ENCODE data around the gene NTN4. TPM values are rescaled to one million over a fixed set of nuclear protein-coding genes. Genes with fewer than 3 reads are reported as not detected.
"Not testable (repeated sequence)": the region's sequence is repeated elsewhere in the genome, so short reads cannot be mapped to it uniquely, and the experiment has no call there.

NTN4 gene
- total and polyA plus RNA-seq, 4 donors = 19.5 to 68.9 (median 63.8) TPM

DNA sequence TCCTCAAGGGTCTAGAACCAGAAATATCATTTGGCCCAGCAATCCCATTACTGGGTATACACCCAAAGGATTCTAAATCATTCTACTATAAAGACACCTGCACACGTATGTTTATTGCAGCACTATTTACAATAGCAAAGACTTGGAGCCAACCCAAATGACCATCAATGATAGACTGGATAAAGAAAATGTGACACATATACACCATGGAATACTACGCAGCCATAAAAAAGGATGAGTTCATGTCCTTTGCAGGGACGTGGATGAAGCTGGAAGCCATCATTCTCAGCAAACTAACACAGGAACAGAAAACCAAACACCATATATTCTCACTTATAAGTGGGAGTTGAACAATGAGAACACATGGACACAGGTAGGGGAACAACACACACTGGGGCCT, 112.8 kb downstream of the NTN4 start:
- H3K27me3 ChIP-seq (ENCODE audit: control insufficient read depth in 1 of 2, insufficient read depth in 2 of 2, low read length in 1 of 2); intact Hi-C loops (cut with DNase I): not testable (repeated sequence)
- WGBS, 2 donors = 93 to 99% methylated on average over 3 of the region's 3 CpGs

DNA sequence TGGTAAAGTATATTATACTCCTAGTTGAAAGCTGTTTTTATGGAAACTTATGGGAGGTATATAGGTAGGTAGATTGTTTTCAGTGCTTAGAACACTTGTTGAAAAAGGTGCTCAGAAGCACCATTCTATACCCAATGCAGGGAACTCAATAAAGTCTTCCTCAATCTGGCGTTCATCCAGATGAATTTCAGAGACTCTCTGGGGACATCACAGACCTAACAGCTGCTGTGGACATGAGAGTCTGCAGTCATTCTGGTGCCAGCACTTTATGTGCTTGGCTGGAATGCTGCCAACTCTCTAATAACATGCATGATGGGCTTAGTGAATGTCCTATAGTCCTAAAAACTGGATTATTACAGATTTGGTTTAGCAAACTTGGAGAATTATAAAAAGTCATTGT, 115.9 kb downstream of the NTN4 start:
- DNase-seq = no peak
- intact Hi-C loops (cut with DNase I) = no loop called here
- Histone ChIP-seq H3K27ac (ENCODE audit: low read depth in 1 of 2, low read length in 2 of 2) (no peak overlapping the region), H3K4me1 (ENCODE audit: control insufficient read depth in 1 of 2, insufficient read depth in 2 of 2, low read length in 2 of 2) (no peaks in the 10 kb centered on the region), H3K9me3 (ENCODE audit: control insufficient read depth, low read length) (no peaks in the 10 kb centered on the region), H3K4me3 (ENCODE audit: low read length in 2 of 2) (no peak overlapping the region), H3K36me3 (ENCODE audit: control insufficient read depth in 1 of 2, insufficient read depth in 2 of 2, low read length in 1 of 2) (peaks cover 0 to 4% of the 10 kb centered on the region in 2 donors), H3K27me3 (ENCODE audit: control insufficient read depth in 1 of 2, insufficient read depth in 2 of 2, low read length in 1 of 2) (no peaks in the 10 kb centered on the region)
- ATAC-seq (ENCODE audit: low FRiP score) = no peak
- 11 to 15% methylated on average over 1 of the region's 1 CpG for WGBS, 2 donors

More for the DNA sequence above, 112.8 kb downstream of the NTN4 start:
- not testable (repeated sequence) for H3K9me3 ChIP-seq (ENCODE audit: control insufficient read depth, low read length); ATAC-seq (ENCODE audit: low FRiP score); DNase-seq; H3K4me1 ChIP-seq (ENCODE audit: control insufficient read depth in 1 of 2, insufficient read depth in 2 of 2, low read length in 2 of 2); H3K4me3 ChIP-seq (ENCODE audit: low read length in 2 of 2); H3K27ac ChIP-seq (ENCODE audit: low read depth in 1 of 2, low read length in 2 of 2); H3K36me3 ChIP-seq (ENCODE audit: control insufficient read depth in 1 of 2, insufficient read depth in 2 of 2, low read length in 1 of 2)

DNA sequence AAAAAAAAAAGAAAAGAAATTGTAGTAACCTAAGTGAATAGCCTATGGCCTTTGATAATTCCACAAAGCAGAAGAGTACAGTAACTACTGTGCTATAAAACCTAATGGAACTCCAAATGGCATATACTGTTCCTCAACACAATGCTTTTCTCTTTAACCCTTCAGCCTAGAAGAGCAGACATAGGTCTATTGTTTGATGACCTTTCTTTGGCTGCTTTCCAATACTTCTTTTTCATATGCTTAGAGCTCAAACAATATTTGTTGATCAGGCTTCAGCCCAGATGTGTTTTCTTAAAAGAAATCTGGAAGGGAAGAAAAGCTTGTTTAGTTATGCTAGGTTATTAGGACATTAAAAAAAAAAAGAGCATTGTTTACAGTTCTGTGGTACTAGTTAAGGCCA, 116.4 kb downstream of the NTN4 start:
- DNase-seq = no peak
- H3K36me3 ChIP-seq (ENCODE audit: control insufficient read depth in 1 of 2, insufficient read depth in 2 of 2, low read length in 1 of 2) = peaks cover 0 to 4% of the 10 kb centered on the region in 2 donors
- no peak overlapping the region for H3K27ac ChIP-seq (ENCODE audit: low read depth in 1 of 2, low read length in 2 of 2)
- no peaks in the 10 kb centered on the region for H3K27me3 ChIP-seq (ENCODE audit: control insufficient read depth in 1 of 2, insufficient read depth in 2 of 2, low read length in 1 of 2)
- no peak overlapping the region for H3K4me3 ChIP-seq (ENCODE audit: low read length in 2 of 2)
- no peaks in the 10 kb centered on the region for H3K4me1 ChIP-seq (ENCODE audit: control insufficient read depth in 1 of 2, insufficient read depth in 2 of 2, low read length in 2 of 2)
- intact Hi-C loops (cut with DNase I) = no loop called here
- no peaks in the 10 kb centered on the region for H3K9me3 ChIP-seq (ENCODE audit: control insufficient read depth, low read length)
- ATAC-seq (ENCODE audit: low FRiP score) = no peak

GRCh38 chr12:95673576-95673975, 117.0 kb downstream of the NTN4 start:
- no peak for DNase-seq
- H3K4me1 ChIP-seq (ENCODE audit: control insufficient read depth in 1 of 2, insufficient read depth in 2 of 2, low read length in 2 of 2) = no peaks in the 10 kb centered on the region
- no peaks in the 10 kb centered on the region for H3K9me3 ChIP-seq (ENCODE audit: control insufficient read depth, low read length)
- 94 to 97% methylated on average over 2 of the region's 2 CpGs for WGBS, 2 donors
- no peak overlapping the region for H3K27ac ChIP-seq (ENCODE audit: low read depth in 1 of 2, low read length in 2 of 2)
- no peak for ATAC-seq (ENCODE audit: low FRiP score)
- peaks cover 0 to 4% of the 10 kb centered on the region in 2 donors for H3K36me3 ChIP-seq (ENCODE audit: control insufficient read depth in 1 of 2, insufficient read depth in 2 of 2, low read length in 1 of 2)
- intact Hi-C loops (cut with DNase I) = no loop called here
- H3K27me3 ChIP-seq (ENCODE audit: control insufficient read depth in 1 of 2, insufficient read depth in 2 of 2, low read length in 1 of 2) = no peaks in the 10 kb centered on the region
- no peak overlapping the region for H3K4me3 ChIP-seq (ENCODE audit: low read length in 2 of 2)

DNA sequence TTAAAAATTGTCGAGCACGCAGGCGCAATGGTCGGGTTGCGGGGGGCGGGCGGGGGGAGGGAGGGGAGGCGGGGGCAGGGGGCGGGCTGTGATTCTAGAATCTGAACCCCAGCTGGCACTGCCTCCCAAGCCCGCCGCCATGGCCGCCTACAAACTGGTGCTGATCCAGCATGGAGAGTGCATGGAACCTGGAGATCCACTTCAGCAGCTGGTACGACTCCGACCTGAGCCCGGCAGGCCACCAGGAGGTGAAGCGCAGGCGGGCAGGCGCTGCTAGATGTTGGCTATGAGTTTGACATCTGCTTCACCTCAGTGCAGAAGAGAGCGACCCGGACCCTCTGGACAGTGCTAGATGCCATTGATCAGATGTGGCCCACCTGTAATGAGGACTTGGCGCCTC, 118.4 kb downstream of the NTN4 start:
- ATAC-seq (ENCODE audit: low FRiP score) = no peak
- WGBS, 2 donors = 94 to 97% methylated on average over 18 to 21 of the region's 21 CpGs
- intact Hi-C loops (cut with DNase I) = no loop called here

GRCh38 chr12:95671265-95671664, 119.3 kb downstream of the NTN4 start:
- no peak overlapping the region for H3K27ac ChIP-seq (ENCODE audit: low read depth in 1 of 2, low read length in 2 of 2)
- no peaks in the 10 kb centered on the region for H3K27me3 ChIP-seq (ENCODE audit: control insufficient read depth in 1 of 2, insufficient read depth in 2 of 2, low read length in 1 of 2)
- H3K36me3 ChIP-seq (ENCODE audit: control insufficient read depth in 1 of 2, insufficient read depth in 2 of 2, low read length in 1 of 2) = peaks cover 0 to 4% of the 10 kb centered on the region in 2 donors
- intact Hi-C loops (cut with DNase I) = no loop called here
- H3K9me3 ChIP-seq (ENCODE audit: control insufficient read depth, low read length) = no peaks in the 10 kb centered on the region
- no peak overlapping the region for H3K4me3 ChIP-seq (ENCODE audit: low read length in 2 of 2)
- ATAC-seq (ENCODE audit: low FRiP score) = no peak
- no peaks in the 10 kb centered on the region for H3K4me1 ChIP-seq (ENCODE audit: control insufficient read depth in 1 of 2, insufficient read depth in 2 of 2, low read length in 2 of 2)
- DNase-seq = no peak
- WGBS, 2 donors = 93% methylated on average over 6 of the region's 6 CpGs

More for the DNA sequence above, 118.4 kb downstream of the NTN4 start:
- Histone ChIP-seq H3K4me3 (ENCODE audit: low read length in 2 of 2) (no peak overlapping the region), H3K27me3 (ENCODE audit: control insufficient read depth in 1 of 2, insufficient read depth in 2 of 2, low read length in 1 of 2) (no peaks in the 10 kb centered on the region), H3K4me1 (ENCODE audit: control insufficient read depth in 1 of 2, insufficient read depth in 2 of 2, low read length in 2 of 2) (no peaks in the 10 kb centered on the region), H3K9me3 (ENCODE audit: control insufficient read depth, low read length) (no peaks in the 10 kb centered on the region), H3K27ac (ENCODE audit: low read depth in 1 of 2, low read length in 2 of 2) (no peak overlapping the region), H3K36me3 (ENCODE audit: control insufficient read depth in 1 of 2, insufficient read depth in 2 of 2, low read length in 1 of 2) (peaks cover 0 to 4% of the 10 kb centered on the region in 2 donors)
- no peak for DNase-seq

DNA sequence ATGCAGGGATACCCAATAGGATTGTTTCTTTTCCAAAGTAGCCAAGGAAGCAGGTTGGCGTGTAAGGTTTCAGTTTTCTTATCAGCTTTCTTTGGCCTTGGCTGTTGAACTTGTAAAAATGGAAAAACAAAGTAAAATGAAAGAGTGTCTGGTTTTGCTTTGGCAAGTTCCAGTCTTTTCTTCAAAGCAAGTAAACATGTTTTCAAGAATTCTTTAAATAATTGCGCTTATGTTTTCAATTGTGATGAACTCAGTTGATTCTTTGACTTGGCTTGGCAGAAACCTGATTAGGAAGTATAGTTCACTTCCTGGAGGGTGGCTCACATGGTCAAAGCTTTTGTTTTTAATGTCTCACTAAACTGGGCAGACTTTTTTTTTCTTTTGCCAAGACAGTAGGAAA, 127.0 kb downstream of the NTN4 start:
- Histone ChIP-seq H3K4me1 (ENCODE audit: control insufficient read depth in 1 of 2, insufficient read depth in 2 of 2, low read length in 2 of 2) (peaks cover 2 to 3% of the 10 kb centered on the region in 2 donors), H3K4me3 (ENCODE audit: low read length in 2 of 2) (no peak overlapping the region), H3K27ac (ENCODE audit: low read depth in 1 of 2, low read length in 2 of 2) (no peak overlapping the region), H3K9me3 (ENCODE audit: control insufficient read depth, low read length) (no peaks in the 10 kb centered on the region), H3K27me3 (ENCODE audit: control insufficient read depth in 1 of 2, insufficient read depth in 2 of 2, low read length in 1 of 2) (no peaks in the 10 kb centered on the region), H3K36me3 (ENCODE audit: control insufficient read depth in 1 of 2, insufficient read depth in 2 of 2, low read length in 1 of 2) (no peaks in the 10 kb centered on the region)
- DNase-seq (no peak), ATAC-seq (ENCODE audit: low FRiP score) (no peak)
- intact Hi-C loops (cut with DNase I) = no loop called here
- 4 to 8% methylated on average over 2 of the region's 2 CpGs for WGBS, 2 donors

- no peak for DNase-seq
- Histone ChIP-seq H3K4me3 (ENCODE audit: low read length in 2 of 2) (no peak overlapping the region), H3K9me3 (ENCODE audit: control insufficient read depth, low read length) (no peaks in the 10 kb centered on the region), H3K27me3 (ENCODE audit: control insufficient read depth in 1 of 2, insufficient read depth in 2 of 2, low read length in 1 of 2) (no peaks in the 10 kb centered on the region), H3K4me1 (ENCODE audit: control insufficient read depth in 1 of 2, insufficient read depth in 2 of 2, low read length in 2 of 2) (peaks cover 2 to 3% of the 10 kb centered on the region in 2 donors), H3K27ac (ENCODE audit: low read depth in 1 of 2, low read length in 2 of 2) (no peak overlapping the region), H3K36me3 (ENCODE audit: control insufficient read depth in 1 of 2, insufficient read depth in 2 of 2, low read length in 1 of 2) (peaks cover 0 to 3% of the 10 kb centered on the region in 2 donors)
- ATAC-seq (ENCODE audit: low FRiP score) = no peak
- WGBS, 2 donors = 97 to 100% methylated on average over 1 of the region's 1 CpG
- intact Hi-C loops (cut with DNase I) = no loop called here
Observed at GRCh38 chr12:95661360-95661759, 129.2 kb downstream of the NTN4 start.

- peaks cover 0 to 3% of the 10 kb centered on the region in 2 donors for H3K36me3 ChIP-seq (ENCODE audit: control insufficient read depth in 1 of 2, insufficient read depth in 2 of 2, low read length in 1 of 2)
- intact Hi-C loops (cut with DNase I) = no loop called here
- H3K4me1 ChIP-seq (ENCODE audit: control insufficient read depth in 1 of 2, insufficient read depth in 2 of 2, low read length in 2 of 2) = no peaks in the 10 kb centered on the region
- H3K27me3 ChIP-seq (ENCODE audit: control insufficient read depth in 1 of 2, insufficient read depth in 2 of 2, low read length in 1 of 2) = no peaks in the 10 kb centered on the region
- WGBS, 2 donors = 74 to 82% methylated on average over 6 of the region's 6 CpGs
- ATAC-seq (ENCODE audit: low FRiP score) = no peak
- no peaks in the 10 kb centered on the region for H3K9me3 ChIP-seq (ENCODE audit: control insufficient read depth, low read length)
- no peak for DNase-seq
- no peak overlapping the region for H3K27ac ChIP-seq (ENCODE audit: low read depth in 1 of 2, low read length in 2 of 2)
- H3K4me3 ChIP-seq (ENCODE audit: low read length in 2 of 2) = no peak overlapping the region
Observed at GRCh38 chr12:95658386-95658785, 132.2 kb downstream of the NTN4 start.

All from aorta (tissue), 5 donors.